ENCODE measurements around the gene ZNF516. TPM values are rescaled to one million over a fixed set of nuclear protein-coding genes. Genes with fewer than 3 reads are reported as not detected.
"Not testable (repeated sequence)": the region's sequence is repeated elsewhere in the genome, so short reads cannot be mapped to it uniquely, and the experiment has no call there.

Gene ZNF516
- total and polyA plus RNA-seq, 4 donors: 2.5 to 12.2 (median 7.6) TPM

- H3K9ac ChIP-seq (ENCODE audit: low read depth in 1 of 2, low read length in 2 of 2); H3K9me3 ChIP-seq (ENCODE audit: control insufficient read depth in 4 of 4, low read length in 3 of 4); H3K36me3 ChIP-seq (ENCODE audit: control insufficient read depth in 4 of 4, insufficient read depth in 3 of 4, low read depth in 1 of 4, low read length in 3 of 4); H3K27me3 ChIP-seq (ENCODE audit: control insufficient read depth in 4 of 4, insufficient read depth in 4 of 4, low read length in 3 of 4); H3K27ac ChIP-seq (ENCODE audit: low read depth in 1 of 2, low read length in 2 of 2); H3K4me3 ChIP-seq (ENCODE audit: low read depth in 1 of 3, low read length in 3 of 3); DNase-seq (ENCODE audit: low spot score): not testable (repeated sequence)
- WGBS: 95% methylated on average over 9 of the region's 9 CpGs
- peaks cover 8 to 34% (median 19%) of the 10 kb centered on the region in 4 donors for H3K4me1 ChIP-seq (ENCODE audit: control insufficient read depth in 4 of 4, insufficient read depth in 4 of 4, low read length in 3 of 4)
These were observed 21.5 kb downstream of the ZNF516 start for GRCh38 chr18:76473521-76473920.

DNA sequence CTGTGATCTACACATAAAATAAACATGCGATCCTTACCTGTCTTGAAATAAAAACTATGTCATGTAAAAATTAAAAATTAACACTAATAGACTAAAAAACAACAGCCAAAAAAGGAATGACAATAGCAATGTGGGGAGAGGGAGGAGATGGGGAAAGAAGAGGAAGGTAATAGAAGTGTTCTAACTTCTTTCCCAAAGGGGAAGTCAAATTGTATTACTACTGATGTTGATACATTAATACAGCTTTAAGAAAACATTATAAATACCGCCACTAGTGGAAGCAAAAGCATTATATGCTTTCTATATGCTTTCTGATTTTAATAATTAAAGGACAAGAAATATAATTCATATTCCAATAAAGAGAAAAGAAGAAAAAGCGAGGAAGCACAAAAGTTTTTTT is 22.2 kb downstream of the ZNF516 start:
- no peak overlapping the region for H3K27ac ChIP-seq (ENCODE audit: low read depth in 1 of 2, low read length in 2 of 2)
- no peak overlapping the region for H3K4me3 ChIP-seq (ENCODE audit: low read depth in 1 of 3, low read length in 3 of 3)
- WGBS: 94% methylated on average over 3 of the region's 3 CpGs
- TF ChIP-seq, protein P1, sequence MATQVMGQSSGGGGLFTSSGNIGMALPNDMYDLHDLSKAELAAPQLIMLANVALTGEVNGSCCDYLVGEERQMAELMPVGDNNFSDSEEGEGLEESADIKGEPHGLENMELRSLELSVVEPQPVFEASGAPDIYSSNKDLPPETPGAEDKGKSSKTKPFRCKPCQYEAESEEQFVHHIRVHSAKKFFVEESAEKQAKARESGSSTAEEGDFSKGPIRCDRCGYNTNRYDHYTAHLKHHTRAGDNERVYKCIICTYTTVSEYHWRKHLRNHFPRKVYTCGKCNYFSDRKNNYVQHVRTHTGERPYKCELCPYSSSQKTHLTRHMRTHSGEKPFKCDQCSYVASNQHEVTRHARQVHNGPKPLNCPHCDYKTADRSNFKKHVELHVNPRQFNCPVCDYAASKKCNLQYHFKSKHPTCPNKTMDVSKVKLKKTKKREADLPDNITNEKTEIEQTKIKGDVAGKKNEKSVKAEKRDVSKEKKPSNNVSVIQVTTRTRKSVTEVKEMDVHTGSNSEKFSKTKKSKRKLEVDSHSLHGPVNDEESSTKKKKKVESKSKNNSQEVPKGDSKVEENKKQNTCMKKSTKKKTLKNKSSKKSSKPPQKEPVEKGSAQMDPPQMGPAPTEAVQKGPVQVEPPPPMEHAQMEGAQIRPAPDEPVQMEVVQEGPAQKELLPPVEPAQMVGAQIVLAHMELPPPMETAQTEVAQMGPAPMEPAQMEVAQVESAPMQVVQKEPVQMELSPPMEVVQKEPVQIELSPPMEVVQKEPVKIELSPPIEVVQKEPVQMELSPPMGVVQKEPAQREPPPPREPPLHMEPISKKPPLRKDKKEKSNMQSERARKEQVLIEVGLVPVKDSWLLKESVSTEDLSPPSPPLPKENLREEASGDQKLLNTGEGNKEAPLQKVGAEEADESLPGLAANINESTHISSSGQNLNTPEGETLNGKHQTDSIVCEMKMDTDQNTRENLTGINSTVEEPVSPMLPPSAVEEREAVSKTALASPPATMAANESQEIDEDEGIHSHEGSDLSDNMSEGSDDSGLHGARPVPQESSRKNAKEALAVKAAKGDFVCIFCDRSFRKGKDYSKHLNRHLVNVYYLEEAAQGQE (IDR thresholded peaks at IDR 0.05): no peak
- TF ChIP-seq SP1 (IDR thresholded peaks at IDR 0.05): no peak
- DNase-seq (ENCODE audit: low spot score): no peak
- H3K36me3 ChIP-seq (ENCODE audit: control insufficient read depth in 4 of 4, insufficient read depth in 3 of 4, low read depth in 1 of 4, low read length in 3 of 4): peaks cover 0 to 3% (median 0%) of the 10 kb centered on the region in 4 donors
- H3K9ac ChIP-seq (ENCODE audit: low read depth in 1 of 2, low read length in 2 of 2): no peak overlapping the region
- H3K4me1 ChIP-seq (ENCODE audit: control insufficient read depth in 4 of 4, insufficient read depth in 4 of 4, low read length in 3 of 4): peaks cover 8 to 29% (median 17%) of the 10 kb centered on the region in 4 donors
- no peaks in the 10 kb centered on the region for H3K9me3 ChIP-seq (ENCODE audit: control insufficient read depth in 4 of 4, low read length in 3 of 4)
- no peaks in the 10 kb centered on the region for H3K27me3 ChIP-seq (ENCODE audit: control insufficient read depth in 4 of 4, insufficient read depth in 4 of 4, low read length in 3 of 4)

GRCh38 chr18:76471593-76471992 is 23.4 kb downstream of the ZNF516 start:
- H3K4me3 ChIP-seq (ENCODE audit: low read depth in 1 of 3, low read length in 3 of 3): no peak overlapping the region
- H3K9ac ChIP-seq (ENCODE audit: low read depth in 1 of 2, low read length in 2 of 2): no peak overlapping the region
- TF ChIP-seq, protein P2, sequence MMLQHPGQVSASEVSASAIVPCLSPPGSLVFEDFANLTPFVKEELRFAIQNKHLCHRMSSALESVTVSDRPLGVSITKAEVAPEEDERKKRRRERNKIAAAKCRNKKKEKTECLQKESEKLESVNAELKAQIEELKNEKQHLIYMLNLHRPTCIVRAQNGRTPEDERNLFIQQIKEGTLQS (IDR thresholded peaks at IDR 0.05): no peak
- no peak for TF ChIP-seq HNF4G (IDR thresholded peaks at IDR 0.05)
- TF ChIP-seq NR2F2 (IDR thresholded peaks at IDR 0.05): no peak
- no peak for TF ChIP-seq HNF4A (conservative IDR thresholded peaks at IDR 0.05)
- TF ChIP-seq, protein P3, sequence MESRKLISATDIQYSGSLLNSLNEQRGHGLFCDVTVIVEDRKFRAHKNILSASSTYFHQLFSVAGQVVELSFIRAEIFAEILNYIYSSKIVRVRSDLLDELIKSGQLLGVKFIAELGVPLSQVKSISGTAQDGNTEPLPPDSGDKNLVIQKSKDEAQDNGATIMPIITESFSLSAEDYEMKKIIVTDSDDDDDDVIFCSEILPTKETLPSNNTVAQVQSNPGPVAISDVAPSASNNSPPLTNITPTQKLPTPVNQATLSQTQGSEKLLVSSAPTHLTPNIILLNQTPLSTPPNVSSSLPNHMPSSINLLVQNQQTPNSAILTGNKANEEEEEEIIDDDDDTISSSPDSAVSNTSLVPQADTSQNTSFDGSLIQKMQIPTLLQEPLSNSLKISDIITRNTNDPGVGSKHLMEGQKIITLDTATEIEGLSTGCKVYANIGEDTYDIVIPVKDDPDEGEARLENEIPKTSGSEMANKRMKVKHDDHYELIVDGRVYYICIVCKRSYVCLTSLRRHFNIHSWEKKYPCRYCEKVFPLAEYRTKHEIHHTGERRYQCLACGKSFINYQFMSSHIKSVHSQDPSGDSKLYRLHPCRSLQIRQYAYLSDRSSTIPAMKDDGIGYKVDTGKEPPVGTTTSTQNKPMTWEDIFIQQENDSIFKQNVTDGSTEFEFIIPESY (IDR thresholded peaks at IDR 0.05): no peak
- no peak for TF ChIP-seq MAX (IDR thresholded peaks at IDR 0.05)
- TF ChIP-seq, protein P1 (IDR thresholded peaks at IDR 0.05): no peak
- TF ChIP-seq RAD21 (IDR thresholded peaks at IDR 0.05): no peak
- no peak for TF ChIP-seq TAF1 (conservative IDR thresholded peaks at IDR 0.05)
- TF ChIP-seq GABPA (IDR thresholded peaks at IDR 0.05 in 1 of 2, conservative IDR thresholded peaks at IDR 0.05 in 1 of 2): no peak
- TF ChIP-seq FOXA2 (IDR thresholded peaks at IDR 0.05): no peak
- H3K36me3 ChIP-seq (ENCODE audit: control insufficient read depth in 4 of 4, insufficient read depth in 3 of 4, low read depth in 1 of 4, low read length in 3 of 4): peaks cover 0 to 3% (median 0%) of the 10 kb centered on the region in 4 donors
- no peaks in the 10 kb centered on the region for H3K27me3 ChIP-seq (ENCODE audit: control insufficient read depth in 4 of 4, insufficient read depth in 4 of 4, low read length in 3 of 4)
- peaks cover 6 to 19% (median 11%) of the 10 kb centered on the region in 4 donors for H3K4me1 ChIP-seq (ENCODE audit: control insufficient read depth in 4 of 4, insufficient read depth in 4 of 4, low read length in 3 of 4)
- DNase-seq (ENCODE audit: low spot score): no peak
- WGBS: 89% methylated on average over 12 of the region's 12 CpGs
- H3K9me3 ChIP-seq (ENCODE audit: control insufficient read depth in 4 of 4, low read length in 3 of 4): no peaks in the 10 kb centered on the region
- H3K27ac ChIP-seq (ENCODE audit: low read depth in 1 of 2, low read length in 2 of 2): no peak overlapping the region

All from liver (tissue), 9 donors.